A549 treated with DMSO at 1 μM for 4 hours (cell line): ENCODE measurements around the gene FNDC4. TPM values are rescaled to one million over a fixed set of nuclear protein-coding genes. Genes with fewer than 3 reads are reported as not detected.

Experiments
- total RNA-seq: library from RNA; stranded (reverse); fragments of 200-300 nt; extraction: Qiagen RNA extraction; gene quantifications from 5 replicates; pipeline ENCODE4 v1.2.3, GENCODE V29; 2022; ENCODE audit warnings: low read depth

Gene FNDC4, protein sequence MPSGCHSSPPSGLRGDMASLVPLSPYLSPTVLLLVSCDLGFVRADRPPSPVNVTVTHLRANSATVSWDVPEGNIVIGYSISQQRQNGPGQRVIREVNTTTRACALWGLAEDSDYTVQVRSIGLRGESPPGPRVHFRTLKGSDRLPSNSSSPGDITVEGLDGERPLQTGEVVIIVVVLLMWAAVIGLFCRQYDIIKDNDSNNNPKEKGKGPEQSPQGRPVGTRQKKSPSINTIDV
- 3.3 to 5.0 TPM (median 4.2 TPM) in 5 replicates for total RNA-seq

DNA sequence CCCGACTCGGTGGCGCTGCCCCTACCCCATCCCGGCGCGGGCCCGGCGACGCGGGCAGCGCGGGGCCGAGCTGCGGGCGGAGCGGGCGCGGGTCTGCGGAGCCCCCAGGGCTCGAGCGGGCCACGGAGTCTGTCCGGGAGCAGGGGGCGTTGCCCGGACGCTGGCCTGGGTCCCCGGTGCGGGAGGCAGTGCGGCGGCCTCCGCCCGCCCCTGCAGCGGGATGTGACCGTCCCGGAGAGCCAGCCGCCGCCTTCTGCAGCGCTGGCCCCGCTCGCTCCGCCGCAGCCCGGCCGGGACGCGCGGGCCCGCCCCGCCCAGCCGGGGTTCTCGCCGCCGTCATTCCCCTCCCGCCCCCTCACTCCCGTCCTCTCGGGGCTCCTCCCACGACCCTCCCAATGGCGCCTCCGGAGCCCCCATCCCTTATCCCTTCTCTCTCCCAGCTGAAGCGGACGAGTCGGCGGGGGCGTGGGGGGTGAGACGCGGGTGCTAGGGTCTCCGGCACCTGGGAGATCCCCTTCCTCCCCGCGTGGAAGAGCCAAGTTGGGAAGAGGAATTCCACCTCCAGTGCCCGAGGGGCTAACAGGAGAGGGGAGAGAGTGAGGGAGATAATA is at the start of gene FNDC4:
FNDC4 (minus strand) TSS at position 257 of the 611 bp plus-strand sequence. CDS start 521 bp downstream, outside the sequence.

DNA sequence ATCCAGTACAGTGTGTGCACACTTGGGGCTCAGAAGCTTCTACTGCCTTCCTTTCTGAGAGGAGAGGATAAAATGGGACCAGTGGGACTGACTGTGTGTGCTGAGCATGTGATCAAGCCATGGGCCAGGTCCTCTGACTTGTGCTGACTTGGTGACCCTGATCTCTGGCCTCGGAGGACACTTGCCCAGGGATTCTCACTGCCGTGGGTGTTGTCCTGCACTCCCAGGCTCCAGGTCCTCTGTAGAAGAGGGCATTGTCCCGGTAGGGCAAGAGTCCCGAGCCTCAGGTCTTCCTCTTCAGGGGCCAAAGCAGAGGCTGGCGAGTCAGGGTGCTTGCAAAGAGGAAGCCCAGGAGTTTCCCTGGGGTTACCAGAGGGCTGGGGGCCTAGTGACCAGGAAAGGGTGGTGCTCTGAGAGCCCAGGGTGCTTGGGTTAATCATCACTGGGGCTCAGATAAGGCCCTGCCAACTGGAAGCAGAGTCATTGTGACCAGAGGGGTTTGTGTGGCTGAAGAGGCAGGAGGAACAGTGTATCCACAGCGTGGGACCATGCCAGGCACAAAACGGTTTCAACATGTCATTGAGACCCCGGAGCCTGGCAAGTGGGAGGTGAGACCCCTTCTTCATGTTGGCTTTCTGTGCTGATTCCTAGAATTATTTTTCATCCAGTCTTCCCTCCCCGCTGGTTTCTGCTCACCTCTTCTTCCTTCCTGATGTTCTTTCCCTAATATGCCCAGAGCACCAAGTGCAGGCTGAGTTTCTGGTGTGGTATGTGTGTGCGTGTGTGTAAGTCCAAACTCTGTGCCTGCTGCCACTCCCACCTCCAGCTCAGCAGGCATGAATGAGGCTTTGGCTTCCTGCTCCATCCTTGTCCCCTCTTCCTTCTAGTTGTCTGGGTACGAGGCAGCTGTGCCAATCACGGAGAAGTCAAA is 1.6 kb upstream of the FNDC4 start, which contains the start of gene GCKR:
GCKR (plus strand) TSS at position 483 of the 931 bp plus-strand sequence; CDS start at position 549, 66 bp downstream.

DNA sequence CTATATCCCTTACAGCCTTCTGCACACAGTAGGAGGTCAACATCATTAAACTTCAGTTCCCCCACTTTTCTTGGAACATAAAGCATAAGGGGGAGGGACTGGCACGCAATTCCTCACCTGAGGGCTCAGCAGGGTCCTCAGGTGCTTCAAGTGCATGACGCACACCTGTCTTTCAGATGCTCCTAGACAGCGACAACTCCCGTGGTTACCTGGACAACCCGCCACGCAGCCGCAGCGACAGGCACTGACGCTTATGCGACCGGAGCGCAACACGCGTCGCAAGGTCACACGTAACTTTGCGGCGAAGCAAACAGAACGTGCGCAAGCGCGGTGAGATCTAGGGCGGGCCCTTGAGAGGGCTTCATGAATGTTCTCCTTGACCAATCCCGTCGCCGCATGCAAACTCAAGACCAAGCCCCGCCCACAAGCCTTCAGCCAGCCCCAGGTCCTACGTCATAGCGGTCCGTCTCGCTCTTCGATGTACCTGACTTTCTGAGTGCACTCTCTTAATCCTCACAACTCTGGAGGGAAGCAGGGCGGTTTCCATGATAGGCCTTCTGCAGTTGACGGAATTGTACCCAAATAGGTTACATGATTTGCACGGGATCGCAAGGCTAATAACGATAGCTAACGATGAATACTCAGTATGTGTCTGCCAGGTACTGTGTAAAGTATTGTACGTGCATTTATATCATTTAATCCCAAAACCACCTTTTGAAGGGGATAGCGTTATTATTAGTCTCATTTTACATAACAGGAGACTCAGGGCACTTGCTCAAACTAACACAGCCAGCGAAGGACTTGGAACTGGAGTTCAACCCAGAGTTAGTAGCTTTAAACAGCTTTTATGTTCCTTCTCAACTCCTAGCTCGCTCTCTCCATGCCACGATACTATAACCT is 5.3 kb downstream of the FNDC4 start, which contains the start of gene IFT172:
IFT172 (minus strand) TSS at position 246 of the 900 bp plus-strand sequence; CDS start at position 156, 90 bp downstream.

DNA sequence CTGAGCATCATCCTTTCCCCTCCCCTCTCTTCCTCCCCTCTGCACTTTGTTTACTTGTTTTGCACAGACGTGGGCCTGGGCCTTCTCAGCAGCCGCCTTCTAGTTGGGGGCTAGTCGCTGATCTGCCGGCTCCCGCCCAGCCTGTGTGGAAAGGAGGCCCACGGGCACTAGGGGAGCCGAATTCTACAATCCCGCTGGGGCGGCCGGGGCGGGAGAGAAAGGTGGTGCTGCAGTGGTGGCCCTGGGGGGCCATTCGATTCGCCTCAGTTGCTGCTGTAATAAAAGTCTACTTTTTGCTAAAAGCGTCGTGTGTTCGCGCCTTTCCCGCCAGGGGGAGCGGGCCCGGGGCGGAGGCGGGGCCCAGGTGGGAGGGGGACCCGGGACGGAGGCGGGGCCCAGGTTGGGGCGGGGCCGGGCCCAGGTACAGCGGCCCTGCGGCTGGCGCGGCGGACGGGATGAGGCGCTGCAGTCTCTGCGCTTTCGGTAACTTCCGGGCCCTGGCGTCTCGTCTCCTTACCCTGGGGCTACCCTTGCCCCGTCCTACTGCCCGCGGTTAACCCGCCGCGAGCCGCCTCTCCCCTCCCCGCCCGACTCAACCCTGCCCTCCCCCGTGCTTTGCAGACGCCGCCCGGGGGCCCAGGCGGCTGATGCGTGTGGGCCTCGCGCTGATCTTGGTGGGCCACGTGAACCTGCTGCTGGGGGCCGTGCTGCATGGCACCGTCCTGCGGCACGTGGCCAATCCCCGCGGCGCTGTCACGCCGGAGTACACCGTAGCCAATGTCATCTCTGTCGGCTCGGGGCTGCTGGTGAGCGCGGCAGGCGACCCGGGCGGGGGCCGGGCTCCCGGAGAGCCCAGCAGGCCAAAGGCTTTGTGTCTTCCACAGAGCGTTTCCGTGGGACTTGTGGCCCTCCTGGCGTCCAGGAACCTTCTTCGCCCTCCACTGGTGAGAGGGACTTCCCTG is 52.8 kb downstream of the FNDC4 start, which contains the start of gene KRTCAP3:
KRTCAP3 (plus strand) TSS at position 424 of the 962 bp plus-strand sequence; CDS start at position 456, 32 bp downstream.

Other genes with a start within 250 kb of the FNDC4 start
- 3.2 to 4.9 TPM (median 3.7 TPM) in 5 replicates for gene SLC30A3, start 232.2 kb downstream of the FNDC4 start, total RNA-seq
- not detected in 5 replicates for gene DNAJC5G, start 219.8 kb downstream of the FNDC4 start, total RNA-seq
- 0.33 to 0.73 TPM (median 0.46 TPM) in 5 replicates for gene TRIM54, start 212.8 kb downstream of the FNDC4 start, total RNA-seq
- gene UCN, start 186.8 kb downstream of the FNDC4 start, total RNA-seq: 0.55 to 2.6 TPM (median 1.8 TPM) in 5 replicates
- 81.3 to 103 TPM (median 91.7 TPM) in 5 replicates for gene MPV17, start 172.1 kb downstream of the FNDC4 start, total RNA-seq
- 62.4 to 67.5 TPM (median 64.5 TPM) in 5 replicates for gene GTF3C2, start 138.4 kb downstream of the FNDC4 start, total RNA-seq
- 47.8 to 65.5 TPM (median 62.2 TPM) in 5 replicates for gene EIF2B4, start 124.9 kb downstream of the FNDC4 start, total RNA-seq
- 140 to 146 TPM (median 141 TPM) in 5 replicates for gene SNX17, start 124.6 kb downstream of the FNDC4 start, total RNA-seq
- 11.6 to 14.4 TPM (median 13.7 TPM) in 5 replicates for gene ZNF513, start 114.5 kb downstream of the FNDC4 start, total RNA-seq
- gene PPM1G, start 85.6 kb downstream of the FNDC4 start, total RNA-seq: 162 to 187 TPM (median 174 TPM) in 5 replicates
- 125 to 146 TPM (median 134 TPM) in 5 replicates for gene NRBP1, start 66.6 kb downstream of the FNDC4 start, total RNA-seq
- 0.43 to 1.4 TPM (median 0.75 TPM) in 5 replicates for gene KRTCAP3, start 52.8 kb downstream of the FNDC4 start, total RNA-seq
- gene IFT172, start 5.5 kb downstream of the FNDC4 start, total RNA-seq: 7.4 to 13.1 TPM (median 9.8 TPM) in 5 replicates
- gene GCKR, start 1.6 kb upstream of the FNDC4 start, total RNA-seq: 0.13 to 0.62 TPM (median 0.27 TPM) in 5 replicates
- 13.6 to 19.8 TPM (median 18.9 TPM) in 5 replicates for gene ZNF512, start 87.8 kb upstream of the FNDC4 start, total RNA-seq
- gene CCDC121, start 133.8 kb upstream of the FNDC4 start, total RNA-seq: 2.8 to 4.1 TPM (median 3.6 TPM) in 5 replicates
- gene GPN1, start 133.8 kb upstream of the FNDC4 start, total RNA-seq: 57.5 to 64.5 TPM (median 60.4 TPM) in 5 replicates
- 27.0 to 35.1 TPM (median 34.5 TPM) in 5 replicates for gene SUPT7L, start 168.4 kb upstream of the FNDC4 start, total RNA-seq
- 30.4 to 36.0 TPM (median 32.3 TPM) in 5 replicates for gene SLC4A1AP, start 168.7 kb upstream of the FNDC4 start, total RNA-seq